K562 (cell line): Measurements from ENCODE around the gene HIVEP1. TPM values are rescaled to one million over a fixed set of nuclear protein-coding genes. Genes with fewer than 3 reads are reported as not detected.

ENCODE experiments used
- ATAC-seq: fragments of 200-7000 bp; cut with Tn5 transposase; 3 replicates; pipeline ENCODE4 v1.9.1; 2020; ENCODE audit warnings: moderate library complexity
- BruUV-seq: library from RNA; stranded (reverse); fragments of 400-500 nt; replicated peaks from 2 replicates; lab custom pipeline; 2021; lab: Mats Ljungman, UMichigan
- CTCF ChIA-PET: fragments of 300-600 bp; formaldehyde crosslinking; extraction: SDS; loops from one replicate; lab custom pipeline; 2021; ENCODE audit warnings: low intra/inter-chr PET ratio; lab: Yijun Ruan, JAX
- POLR2A ChIA-PET: fragments of 300-600, 350-650 bp; sonication (Branson Sonifier 250); formaldehyde crosslinking; extraction: SDS; loops from one replicate; lab custom pipeline; 2021; ENCODE audit warnings: antibody characterized with exemption, inconsistent platforms; lab: Yijun Ruan, JAX
- DNase-seq, 4 experiments: peaks; one replicate each; pipeline versions ENCODE4 v3.0.0 to v3.0.0-alpha.2; 2011 to 2018; ENCODE audit warnings: low spot score in 3 of 4, mixed read lengths in 3 of 4; ENCODE audit errors: extremely low read depth in 1 of 4
- FAIRE-seq: peaks from 2 replicates; lab custom pipeline; 2011; peaks lifted over from hg19 to GRCh38; lab: Jason Lieb, UNC
- H2AFZ ChIP-seq: 2 replicates; pipeline ENCODE4 v1.6.0; 2011; ENCODE audit warnings: low read depth, low read length, control low read depth, inconsistent platforms
- H3K27ac ChIP-seq: fragments of 200-600 bp; 3 replicates; pipeline ENCODE4 v1.8.0; 2011; ENCODE audit warnings: low read depth, mild to moderate bottlenecking, control low read depth, inconsistent platforms, low read length, moderate library complexity, mixed read lengths; ENCODE audit errors: extremely low read depth
- H3K27me3 ChIP-seq, 2 experiments: fragments of 300-600 bp in 1 of 2; 2 replicates in 1 of 2; 3 replicates in 1 of 2; pipeline versions ENCODE4 v1.6.0 to v1.8.0; 2011; ENCODE audit warnings: inconsistent platforms in 2 of 2, low read length in 2 of 2, mild to moderate bottlenecking in 1 of 2, mixed read lengths in 1 of 2, moderate library complexity in 1 of 2; ENCODE audit not compliant: control insufficient read depth in 2 of 2, insufficient read depth in 2 of 2
- H3K36me3 ChIP-seq: fragments of 300-600 bp; 3 replicates; pipeline ENCODE4 v1.8.0; 2011; ENCODE audit warnings: mild to moderate bottlenecking, low read length, inconsistent platforms; ENCODE audit not compliant: control insufficient read depth, insufficient read depth
- H3K4me1 ChIP-seq, 2 experiments: fragments of 200-600 bp in 1 of 2; replicated peaks in 1 of 2; 2 replicates in 1 of 2; 3 replicates in 1 of 2; pipeline versions ENCODE4 v1.5.1 to v1.8.0; 2011; ENCODE audit warnings: inconsistent platforms in 2 of 2, low read length in 2 of 2, mild to moderate bottlenecking in 1 of 2, mixed read lengths in 1 of 2, moderate library complexity in 1 of 2; ENCODE audit not compliant: control insufficient read depth in 2 of 2, insufficient read depth in 2 of 2
- H3K4me2 ChIP-seq: 2 replicates; pipeline ENCODE4 v1.6.1; 2011; ENCODE audit warnings: low read length, control low read depth, inconsistent platforms, mixed read lengths; ENCODE audit not compliant: insufficient read depth
- H3K4me3 ChIP-seq: fragments of 200-600 bp; sonication (generic), shearing (Covaris generic); 2 replicates; pipeline ENCODE4 v1.5.1; 2016; ENCODE audit warnings: control low read depth, inconsistent platforms
- H3K79me2 ChIP-seq: fragments of 200-600 bp; 3 replicates; pipeline ENCODE4 v1.8.0; 2011; ENCODE audit warnings: low read length, inconsistent platforms; ENCODE audit not compliant: control insufficient read depth, insufficient read depth
- H3K9ac ChIP-seq, 2 experiments: 2 replicates each; pipeline versions ENCODE4 v1.6.0 to v1.6.1; 2011; ENCODE audit warnings: low read depth in 2 of 2, low read length in 2 of 2, control low read depth in 1 of 2, inconsistent platforms in 1 of 2, mild to moderate bottlenecking in 1 of 2, mixed read lengths in 1 of 2; ENCODE audit not compliant: insufficient read depth in 1 of 2
- H3K9me1 ChIP-seq: one replicate; pipeline ENCODE4 v1.6.0; 2011; ENCODE audit warnings: inconsistent platforms, mild to moderate bottlenecking, low read length, moderate library complexity; ENCODE audit not compliant: control insufficient read depth, insufficient read depth
- H3K9me3 ChIP-seq: replicated peaks from 2 replicates; pipeline ENCODE4 v1.5.1; 2011; ENCODE audit warnings: low read depth, low read length, inconsistent platforms; ENCODE audit not compliant: control insufficient read depth, insufficient read depth
- H4K20me1 ChIP-seq: replicated peaks from 2 replicates; pipeline ENCODE4 v1.6.1; 2011; ENCODE audit warnings: low read length, inconsistent platforms, mixed read lengths; ENCODE audit not compliant: control insufficient read depth, insufficient read depth
- ADNP ChIP-seq: fragments of 200-800 bp; sonication (Bioruptor generic); IDR thresholded peaks from 2 replicates; pipeline ENCODE4 v1.6.1; 2016; ENCODE audit warnings: missing genetic modification characterization, missing compliant biosample characterization
- CEBPG ChIP-seq, 3 experiments: fragments of 200-800 bp in 1 of 3; sonication (Bioruptor generic) in 1 of 3; sonication (generic) in 1 of 3; formaldehyde crosslinking in 1 of 3; IDR thresholded peaks in 2 of 3; conservative IDR thresholded peaks in 1 of 3; 2 replicates each; pipeline versions ENCODE4 v1.6.1 to v1.8.0; 2016 to 2022; ENCODE audit warnings: missing compliant biosample characterization in 2 of 3, missing genetic modification characterization in 2 of 3, mild to moderate bottlenecking in 1 of 3, missing genetic modification reagents in 1 of 3
- CREM ChIP-seq: IDR thresholded peaks from 2 replicates; pipeline ENCODE4 v1.6.1; 2014; ENCODE audit warnings: antibody characterized with exemption, low read depth
- ETV1 ChIP-seq: fragments of 450-650 bp; conservative IDR thresholded peaks from 2 replicates; pipeline ENCODE4 v1.6.1; 2016; ENCODE audit warnings: missing genetic modification characterization, control low read depth, low read depth, missing compliant biosample characterization
- HMG20B ChIP-seq: fragments of 250-450 bp; sonication (Bioruptor Pico); IDR thresholded peaks from 2 replicates; pipeline ENCODE4 v1.5.0; 2021; ENCODE audit warnings: mild to moderate bottlenecking
- KAT8 ChIP-seq: fragments of 450-650 bp; IDR thresholded peaks from 2 replicates; pipeline ENCODE4 v1.6.1; 2016; ENCODE audit warnings: low read depth, mild to moderate bottlenecking
- MEF2D ChIP-seq: conservative IDR thresholded peaks from 2 replicates; pipeline ENCODE4 v1.6.1; 2016; ENCODE audit warnings: low read depth, missing genetic modification characterization, missing compliant biosample characterization
- NFE2L1 ChIP-seq: fragments of 450-650 bp; IDR thresholded peaks from 2 replicates; pipeline ENCODE4 v1.6.1; 2016; ENCODE audit warnings: missing genetic modification characterization, low read depth, mild to moderate bottlenecking, missing compliant biosample characterization, moderate library complexity, borderline replicate concordance
- NR2C1 ChIP-seq, 2 experiments: fragments of 450-650 bp; IDR thresholded peaks; 2 replicates each; pipeline ENCODE4 v1.6.1; 2017; ENCODE audit warnings: mild to moderate bottlenecking in 2 of 2, antibody characterized with exemption in 1 of 2, inconsistent platforms in 1 of 2, missing compliant biosample characterization in 1 of 2, missing genetic modification characterization in 1 of 2
- SAFB ChIP-seq: fragments of 200-400 bp; formaldehyde crosslinking; IDR thresholded peaks from 2 replicates; pipeline ENCODE4 v1.6.1; 2017; ENCODE audit warnings: low read depth, low read length, borderline replicate concordance
- SMAD2 ChIP-seq: fragments of 150-350 bp; IDR thresholded peaks from 2 replicates; pipeline ENCODE4 v1.6.1; 2014; ENCODE audit warnings: low read depth, mild to moderate bottlenecking, low read length
- SREBF2 ChIP-seq: sonication (generic); formaldehyde crosslinking; IDR thresholded peaks from 2 replicates; pipeline ENCODE4 v1.4.0; 2020; ENCODE audit warnings: mild to moderate bottlenecking, missing genetic modification reagents
- TCF3 ChIP-seq: sonication (generic); formaldehyde crosslinking; IDR thresholded peaks from 2 replicates; pipeline ENCODE4 v1.4.0; 2020; ENCODE audit warnings: mild to moderate bottlenecking, missing genetic modification reagents
- THRB ChIP-seq: fragments of 450-650 bp; formaldehyde crosslinking; conservative IDR thresholded peaks from 2 replicates; pipeline ENCODE4 v1.4.0; 2022; ENCODE audit warnings: mild to moderate bottlenecking, missing genetic modification characterization
- ZBTB11 ChIP-seq, 3 experiments: fragments of 200-800 bp in 1 of 3; fragments of 250-450 bp in 1 of 3; fragments of 450-650 bp in 1 of 3; sonication (Bioruptor Pico) in 1 of 3; sonication (Bioruptor generic) in 1 of 3; formaldehyde crosslinking in 1 of 3; IDR thresholded peaks; 2 replicates each; pipeline versions ENCODE4 v1.6.1 to v1.8.0; 2016 to 2022; ENCODE audit warnings: mild to moderate bottlenecking in 2 of 3, missing genetic modification characterization in 2 of 3, missing compliant biosample characterization in 1 of 3, moderate library complexity in 1 of 3
- ZNF24 ChIP-seq: fragments of 450-650 bp; IDR thresholded peaks from 2 replicates; pipeline ENCODE4 v1.6.1; 2016
- ZNF75A ChIP-seq: fragments of 450-650 bp; formaldehyde crosslinking; IDR thresholded peaks from 2 replicates; pipeline ENCODE4 v1.4.0; 2020; ENCODE audit warnings: mild to moderate bottlenecking
- WGBS: fragments of 100-300 bp; shearing (Covaris generic); methylation state at CpG from one replicate; pipeline ENCODE4 v1.1.6; 2016; ENCODE audit warnings: low coverage, mixed read lengths; ENCODE audit not compliant: insufficient coverage; ENCODE audit errors: missing lambda C conversion rate; 5-methylcytosine and 5-hydroxymethylcytosine counted together
- in situ Hi-C: fragments of 300-500 bp; cut with MboI; formaldehyde crosslinking; loops from 4 replicates; pipeline ENCODE4 v1.15.0; 2018; ENCODE audit warnings: inconsistent platforms, mixed read lengths
- intact Hi-C: fragments of 100-400 bp; cut with micrococcal nuclease; formaldehyde crosslinking; loops from 2 replicates; pipeline ENCODE4 v1.14.2; 2022
- polyA plus RNA-seq, 8 experiments: library from polyadenylated mRNA; depleted of rRNA in 4 of 8; stranded (reverse) in 5 of 8; unstranded in 3 of 8; fragments of >200 nt; fragmentation: Nextera tagmentation in 2 of 8; fragmentation: Illumina TruSeq in 1 of 8; extraction: Ambion mirVana in 2 of 8; extraction: Trizol in 1 of 8; gene quantifications; 2 replicates each; pipeline versions ENCODE4 v1.2.1 to v1.2.3, GENCODE V29; 2011 to 2014; ENCODE audit warnings: inconsistent platforms in 1 of 8, missing spikeins in 1 of 8
- total RNA-seq, 7 experiments: library from RNA; depleted of rRNA in 6 of 7; stranded (reverse); fragments of >200 nt in 6 of 7; fragmentation: Illumina TruSeq in 2 of 7; extraction: Trizol in 2 of 7; gene quantifications; 2 replicates each; pipeline versions ENCODE4 v1.2.1 to v1.2.3, GENCODE V29; 2011 to 2021; ENCODE audit warnings: low replicate concordance in 1 of 7

HIVEP1 gene
- total and polyA plus RNA-seq, 9 of the 15 experiments (the other 6 are each of a cell fraction or from before 2014, with no cell fraction given), result 6.0 to 33.3 (median 21.7) TPM

- intact Hi-C loops, result no loop called here
- Histone ChIP-seq H3K4me1 (peaks cover 23 to 58% of the 10 kb centered on the region in 2 experiments), H3K4me2 (peak overlapping the region; percentile 59), H3K27me3 (no peaks in the 10 kb centered on the region), H3K9me1 (no peaks in the 10 kb centered on the region), H2AFZ (peak overlapping the region; percentile 64), H3K9me3 (no peaks in the 10 kb centered on the region), H3K4me3 (no peak overlapping the region), H4K20me1 (no peaks in the 10 kb centered on the region), H3K79me2 (peaks cover 89% of the 10 kb centered on the region), H3K27ac (peak overlapping the region; percentile 88), H3K36me3 (peaks cover 74% of the 10 kb centered on the region), H3K9ac (peak overlapping the region in 1 of 2 experiments; percentile 75; a peak in 2 of 4 replicates)
- DNase-seq, result no peak
- in situ Hi-C loops, result no loop called here
- ATAC-seq, result no peak
- WGBS, result 30% methylated on average over 1 of the region's 1 CpG
- CTCF ChIA-PET, result no interaction called here
- BruUV-seq, result TSS peak; percentile 43
- no peak for FAIRE-seq
- POLR2A ChIA-PET, result interaction anchor here (0.6 to 0.7 kb wide), 3 partner anchors 9 to 1032 kb away, joined by 3 to 4 read pairs (median 3); no protein-coding TSS in a partner anchor
- TF ChIP-seq ZNF24 (no peak), SMAD2 (no peak), THRB (CRISPR knock-in tag) (no peak), CREM (no peak), NFE2L1 (tag) (0 out of 2 replicates have a peak, but pooled peaks have one; percentile 2), HMG20B (no peak), CEBPG (CRISPR knock-in tag; IDR thresholded peaks at IDR 0.05) (no peak), CEBPG (tag; conservative IDR thresholded peaks at IDR 0.05 in 1 of 2, IDR thresholded peaks at IDR 0.05 in 1 of 2) (no peak), ADNP (tag) (peak; percentile 51; the same call in 1 of the 2 replicates), SAFB (no peak), ZBTB11 (CRISPR knock-in tag; IDR thresholded peaks at IDR 0.05) (peak in 1 of 3 experiments; percentile 7; a peak in 1 of 6 replicates), MEF2D (tag) (0 out of 2 replicates have a peak, but pooled peaks have one; percentile 27), NR2C1 (IDR thresholded peaks at IDR 0.05) (0 out of 2 replicates have a peak, but pooled peaks have one; percentile 19), NR2C1 (tag; IDR thresholded peaks at IDR 0.05) (no peak), KAT8 (peak; percentile 19; the same call in 1 of the 2 replicates), TCF3 (CRISPR knock-in tag) (peak; percentile 19; the same call in 1 of the 2 replicates), ZNF75A (no peak), ETV1 (tag) (no peak), SREBF2 (CRISPR knock-in tag) (no peak)
Measured at GRCh38 chr6:12022481-12022880, 10.4 kb downstream of the HIVEP1 start.
